Activated B cell treated with CpG ODN at 0.5 μM for 24 hours (primary cell): ENCODE data around the gene MCM3AP. TPM values are rescaled to one million over a fixed set of nuclear protein-coding genes. Genes with fewer than 3 reads are reported as not detected.

ENCODE experiments used
- ATAC-seq: fragments of 200-7000 bp; cut with Tn5 transposase; one replicate; pipeline ENCODE4 v1.10.0; 2021; ENCODE audit warnings: low read depth, mild to moderate bottlenecking, moderate library complexity
- CTCF ChIA-PET: fragments of 350-600 bp; sonication (Branson Sonifier 250); formaldehyde crosslinking; loops from one replicate; lab custom pipeline; 2021; ENCODE audit warnings: antibody characterized with exemption; lab: Charles Lee
- POLR2A ChIA-PET: fragments of 350-600 bp; sonication (Branson Sonifier 250); formaldehyde crosslinking; loops from one replicate; lab custom pipeline; 2021; ENCODE audit warnings: antibody characterized with exemption; lab: Charles Lee
- DNase-seq: peaks from one replicate; pipeline ENCODE4 v3.0.0; 2022
- H3K27ac Mint-ChIP-seq: one replicate; pipeline ENCODE4 v1.8.0; 2020; ENCODE audit warnings: mixed read lengths
- H3K27me3 Mint-ChIP-seq: one replicate; pipeline ENCODE4 v1.8.0; 2021; ENCODE audit warnings: mixed read lengths
- H3K36me3 Mint-ChIP-seq: one replicate; pipeline ENCODE4 v1.8.0; 2021; ENCODE audit warnings: low read depth, mixed read lengths
- H3K4me1 Mint-ChIP-seq: one replicate; pipeline ENCODE4 v1.8.0; 2021; ENCODE audit warnings: mixed read lengths
- H3K4me3 Mint-ChIP-seq: one replicate; pipeline ENCODE4 v1.8.0; 2020; ENCODE audit warnings: mild to moderate bottlenecking, mixed read lengths
- H3K9me3 Mint-ChIP-seq: one replicate; pipeline ENCODE4 v1.8.0; 2020; ENCODE audit warnings: mixed read lengths
- intact Hi-C: fragments of 100-400 bp; cut with micrococcal nuclease; formaldehyde crosslinking; loops from one replicate; pipeline ENCODE4 v1.15.1; 2024
- total RNA-seq: library from RNA; stranded (reverse); gene quantifications from 2 replicates; pipeline ENCODE4 v1.2.3, GENCODE V29; 2022
- TF ChIP-seq, protein P1 (sequence below): fragments of 200-600 bp; IDR thresholded peaks from one replicate; pipeline ENCODE4 v1.8.0; 2022; ENCODE audit warnings: antibody characterized with exemption, mild to moderate bottlenecking

MCM3AP gene
- total RNA-seq, 1 donor from 2014 or later, result 147 TPM

GRCh38 chr21:46286648-46287002 is 1.2 kb upstream of the MCM3AP start:
- peaks cover 47% of the 10 kb centered on the region for H3K4me1 Mint-ChIP-seq
- DNase-seq (no peak), ATAC-seq (peak; percentile 12)
- POLR2A ChIA-PET, result interaction anchor here (0.7 kb wide), 1 partner anchor 166 kb away, joined by 3 read pairs; no protein-coding TSS in a partner anchor
- intact Hi-C loops, result loop anchor here (1.0 to 2.0 kb wide), 7 partner anchors 32 to 349 kb away; partner anchors contain the start of genes DIP2A, PCNT, PRMT2 and SPATC1L
- no peaks in the 10 kb centered on the region for H3K9me3 Mint-ChIP-seq
- H3K27me3 Mint-ChIP-seq, result no peaks in the 10 kb centered on the region
- peaks cover 33% of the 10 kb centered on the region for H3K36me3 Mint-ChIP-seq
- peak overlapping the region; percentile 98 for H3K27ac Mint-ChIP-seq
- CTCF ChIA-PET, result no interaction called here
- H3K4me3 Mint-ChIP-seq, result peak overlapping the region; percentile 98
- TF ChIP-seq, protein P1, sequence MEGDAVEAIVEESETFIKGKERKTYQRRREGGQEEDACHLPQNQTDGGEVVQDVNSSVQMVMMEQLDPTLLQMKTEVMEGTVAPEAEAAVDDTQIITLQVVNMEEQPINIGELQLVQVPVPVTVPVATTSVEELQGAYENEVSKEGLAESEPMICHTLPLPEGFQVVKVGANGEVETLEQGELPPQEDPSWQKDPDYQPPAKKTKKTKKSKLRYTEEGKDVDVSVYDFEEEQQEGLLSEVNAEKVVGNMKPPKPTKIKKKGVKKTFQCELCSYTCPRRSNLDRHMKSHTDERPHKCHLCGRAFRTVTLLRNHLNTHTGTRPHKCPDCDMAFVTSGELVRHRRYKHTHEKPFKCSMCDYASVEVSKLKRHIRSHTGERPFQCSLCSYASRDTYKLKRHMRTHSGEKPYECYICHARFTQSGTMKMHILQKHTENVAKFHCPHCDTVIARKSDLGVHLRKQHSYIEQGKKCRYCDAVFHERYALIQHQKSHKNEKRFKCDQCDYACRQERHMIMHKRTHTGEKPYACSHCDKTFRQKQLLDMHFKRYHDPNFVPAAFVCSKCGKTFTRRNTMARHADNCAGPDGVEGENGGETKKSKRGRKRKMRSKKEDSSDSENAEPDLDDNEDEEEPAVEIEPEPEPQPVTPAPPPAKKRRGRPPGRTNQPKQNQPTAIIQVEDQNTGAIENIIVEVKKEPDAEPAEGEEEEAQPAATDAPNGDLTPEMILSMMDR, result no peak

DNA sequence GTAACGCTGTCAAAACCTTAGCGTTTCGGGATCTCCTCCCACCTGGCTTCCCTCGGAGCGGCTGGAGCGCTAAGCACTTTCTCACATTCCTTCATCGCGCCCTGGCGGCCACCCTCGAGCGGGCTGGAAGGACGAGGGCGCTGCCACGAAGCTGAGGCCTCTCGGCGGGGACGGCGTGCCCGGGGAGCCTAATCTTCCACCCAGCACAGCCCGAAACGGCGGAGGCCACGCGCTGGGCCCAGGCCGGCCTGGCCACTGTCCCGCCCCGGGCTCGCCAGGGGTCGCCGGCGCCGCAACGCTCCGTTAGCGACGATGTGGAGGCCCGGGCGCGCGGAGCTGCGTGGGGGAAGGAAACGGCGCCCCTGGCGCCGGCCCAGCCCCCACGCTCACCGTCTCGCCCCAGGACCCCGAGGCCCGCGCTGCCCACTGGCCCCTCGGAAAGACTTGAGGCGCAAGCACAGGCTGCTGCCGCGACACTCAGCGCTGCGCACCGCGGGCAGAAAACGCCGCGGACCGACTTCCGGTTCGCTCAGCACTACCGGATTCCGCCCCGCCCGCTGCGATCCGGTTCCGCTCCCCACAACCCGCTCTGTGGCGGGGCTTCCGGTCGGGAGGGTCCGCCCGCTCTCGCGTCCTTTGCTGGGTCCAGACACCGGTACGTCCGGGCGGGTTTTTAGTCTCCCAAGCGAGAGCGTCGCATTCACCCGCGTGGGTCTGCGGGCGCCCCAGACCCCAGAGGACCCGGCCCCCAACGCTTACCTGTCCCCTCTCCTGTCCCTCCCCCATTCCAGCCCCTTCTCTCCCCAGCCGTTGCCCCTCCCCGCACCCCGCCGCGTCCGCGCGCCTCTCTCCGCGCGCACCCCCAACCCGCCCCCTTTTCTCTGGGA is 593 bp upstream of the MCM3AP start, which contains the start of gene YBEY:
Gene YBEY, plus strand, starts transcription at position 582 of the 887 bp plus-strand sequence. CDS start 572 bp downstream, outside the sequence.
- POLR2A ChIA-PET, result interaction anchor here (0.6 to 1.9 kb wide), 5 partner anchors 29 to 167 kb away, joined by 3 to 11 read pairs (median 3); a partner anchor contains a TSS
- CTCF ChIA-PET, result interaction anchor here (0.6 to 2.6 kb wide), 2 partner anchors 106 to 142 kb away, joined by 3 to 17 read pairs; no protein-coding TSS in a partner anchor
- peak; percentile 83 for DNase-seq
- H3K36me3 Mint-ChIP-seq, result peaks cover 32% of the 10 kb centered on the region
- peak within 1 kb of the TSS; percentile 98 for H3K4me3 Mint-ChIP-seq
- peak; percentile 85 for ATAC-seq
- H3K27me3 Mint-ChIP-seq, result no peaks in the 10 kb centered on the region
- TF ChIP-seq, protein P1, result no peak
- H3K27ac Mint-ChIP-seq, result peak within 1 kb of the TSS; percentile 98
- intact Hi-C loops, result loop anchor here (1.0 to 2.0 kb wide), 7 partner anchors 31 to 349 kb away; partner anchors contain the start of genes DIP2A, PCNT, PRMT2 and SPATC1L
- H3K4me1 Mint-ChIP-seq, result peaks cover 48% of the 10 kb centered on the region
- H3K9me3 Mint-ChIP-seq, result no peaks in the 10 kb centered on the region

GRCh38 chr21:46284733-46285132 is 678 bp downstream of the MCM3AP start:
- CTCF ChIA-PET, result interaction anchor here (2.6 kb wide), 1 partner anchor 141 kb away, joined by 17 read pairs; no protein-coding TSS in a partner anchor
- Mint-ChIP-seq H3K9me3 (no peaks in the 10 kb centered on the region), H3K36me3 (peaks cover 42% of the 10 kb centered on the region), H3K27me3 (no peaks in the 10 kb centered on the region), H3K27ac (peak overlapping the region; percentile 76), H3K4me1 (peaks cover 43% of the 10 kb centered on the region), H3K4me3 (peak overlapping the region; percentile 98)
- POLR2A ChIA-PET, result interaction anchor here (0.7 to 1.9 kb wide), 6 partner anchors 8 to 141 kb away, joined by 3 to 11 read pairs (median 4); a partner anchor contains a TSS
- ATAC-seq, result no peak
- TF ChIP-seq, protein P1, result no peak
- no peak for DNase-seq
- intact Hi-C loops, result no loop called here

- peaks cover 47% of the 10 kb centered on the region for H3K36me3 Mint-ChIP-seq
- H3K27ac Mint-ChIP-seq, result peak overlapping the region; percentile 61
- DNase-seq, result no peak
- intact Hi-C loops, result no loop called here
- no peaks in the 10 kb centered on the region for H3K9me3 Mint-ChIP-seq
- H3K4me1 Mint-ChIP-seq, result peaks cover 45% of the 10 kb centered on the region
- TF ChIP-seq, protein P1, result no peak
- H3K4me3 Mint-ChIP-seq, result peak overlapping the region; percentile 53
- ChIA-PET CTCF (interaction anchor here (2.6 kb wide), 1 partner anchor 140 kb away, joined by 17 read pairs; no protein-coding TSS in a partner anchor), POLR2A (interaction anchor here (0.8 kb wide), 1 partner anchor 12 kb away, joined by 4 read pairs; no protein-coding TSS in a partner anchor)
- no peaks in the 10 kb centered on the region for H3K27me3 Mint-ChIP-seq
- ATAC-seq, result no peak
Measured at GRCh38 chr21:46284077-46284644, 1.2 kb downstream of the MCM3AP start.
